Nephron progenitor cell (in vitro differentiated cells): Measurements from ENCODE around the gene LTN1.

Experiments
- DNase-seq: peaks from one replicate; pipeline ENCODE4 v3.0.0; 2021
- H3K27ac Mint-ChIP-seq: 2 replicates; pipeline ENCODE4 v1.8.0; 2021; ENCODE audit warnings: mild to moderate bottlenecking, moderate library complexity, mixed read lengths
- H3K27me3 Mint-ChIP-seq: 2 replicates; pipeline ENCODE4 v1.8.0; 2021; ENCODE audit warnings: mild to moderate bottlenecking, low read depth, mixed read lengths; ENCODE audit not compliant: poor library complexity
- H3K36me3 Mint-ChIP-seq: 2 replicates; pipeline ENCODE4 v1.8.0; 2021; ENCODE audit warnings: low read depth, mixed read lengths
- H3K4me1 Mint-ChIP-seq: 2 replicates; pipeline ENCODE4 v1.8.0; 2021; ENCODE audit warnings: mixed read lengths
- H3K4me3 Mint-ChIP-seq: 2 replicates; pipeline ENCODE4 v1.8.0; 2021; ENCODE audit warnings: mild to moderate bottlenecking, moderate library complexity, mixed read lengths
- H3K9me3 Mint-ChIP-seq: 2 replicates; pipeline ENCODE4 v1.8.0; 2021; ENCODE audit warnings: mild to moderate bottlenecking, moderate library complexity, mixed read lengths
- TF ChIP-seq, protein P1 (sequence below): fragments of 200-600 bp; sonication (generic); IDR thresholded peaks from 2 replicates; pipeline ENCODE4 v1.5.0; 2021; ENCODE audit warnings: antibody characterized with exemption

Gene LTN1

GRCh38 chr21:28960245-28960644, 32.4 kb downstream of the LTN1 start:
- TF ChIP-seq, protein P1, sequence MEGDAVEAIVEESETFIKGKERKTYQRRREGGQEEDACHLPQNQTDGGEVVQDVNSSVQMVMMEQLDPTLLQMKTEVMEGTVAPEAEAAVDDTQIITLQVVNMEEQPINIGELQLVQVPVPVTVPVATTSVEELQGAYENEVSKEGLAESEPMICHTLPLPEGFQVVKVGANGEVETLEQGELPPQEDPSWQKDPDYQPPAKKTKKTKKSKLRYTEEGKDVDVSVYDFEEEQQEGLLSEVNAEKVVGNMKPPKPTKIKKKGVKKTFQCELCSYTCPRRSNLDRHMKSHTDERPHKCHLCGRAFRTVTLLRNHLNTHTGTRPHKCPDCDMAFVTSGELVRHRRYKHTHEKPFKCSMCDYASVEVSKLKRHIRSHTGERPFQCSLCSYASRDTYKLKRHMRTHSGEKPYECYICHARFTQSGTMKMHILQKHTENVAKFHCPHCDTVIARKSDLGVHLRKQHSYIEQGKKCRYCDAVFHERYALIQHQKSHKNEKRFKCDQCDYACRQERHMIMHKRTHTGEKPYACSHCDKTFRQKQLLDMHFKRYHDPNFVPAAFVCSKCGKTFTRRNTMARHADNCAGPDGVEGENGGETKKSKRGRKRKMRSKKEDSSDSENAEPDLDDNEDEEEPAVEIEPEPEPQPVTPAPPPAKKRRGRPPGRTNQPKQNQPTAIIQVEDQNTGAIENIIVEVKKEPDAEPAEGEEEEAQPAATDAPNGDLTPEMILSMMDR, result no peak
- H3K27ac Mint-ChIP-seq, result no peak overlapping the region
- DNase-seq, result no peak
- H3K36me3 Mint-ChIP-seq, result peaks cover 44% of the 10 kb centered on the region
- no peaks in the 10 kb centered on the region for H3K9me3 Mint-ChIP-seq
- no peaks in the 10 kb centered on the region for H3K27me3 Mint-ChIP-seq
- no peak overlapping the region for H3K4me3 Mint-ChIP-seq
- no peaks in the 10 kb centered on the region for H3K4me1 Mint-ChIP-seq

GRCh38 chr21:28959367-28960099, 33.1 kb downstream of the LTN1 start:
- H3K27ac Mint-ChIP-seq, result no peak overlapping the region
- no peaks in the 10 kb centered on the region for H3K27me3 Mint-ChIP-seq
- H3K4me3 Mint-ChIP-seq, result no peak overlapping the region
- no peak for DNase-seq
- H3K36me3 Mint-ChIP-seq, result peaks cover 50% of the 10 kb centered on the region
- H3K4me1 Mint-ChIP-seq, result no peaks in the 10 kb centered on the region
- H3K9me3 Mint-ChIP-seq, result no peaks in the 10 kb centered on the region
- TF ChIP-seq, protein P1, result no peak

DNA sequence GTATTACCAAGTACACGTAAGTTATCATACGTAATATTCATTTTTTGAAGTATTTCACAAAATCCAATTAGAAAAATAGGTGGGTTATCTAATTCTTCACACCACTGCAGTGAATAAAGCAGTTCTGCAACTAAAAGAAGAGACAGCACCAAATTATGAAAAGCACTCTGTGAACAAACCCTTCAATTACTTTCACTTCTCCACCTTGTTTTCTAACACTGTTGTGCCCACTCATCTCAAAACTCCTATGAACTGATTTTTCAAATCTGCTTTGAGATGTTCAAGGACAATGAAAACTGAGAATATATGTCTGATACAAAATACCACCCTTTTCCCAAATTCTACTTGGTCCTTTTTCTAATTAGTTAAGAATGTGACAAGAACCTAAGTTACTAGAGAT, 39.4 kb downstream of the LTN1 start:
- H3K27me3 Mint-ChIP-seq, result no peaks in the 10 kb centered on the region
- H3K4me3 Mint-ChIP-seq, result no peak overlapping the region
- H3K27ac Mint-ChIP-seq, result no peak overlapping the region
- DNase-seq, result no peak
- H3K36me3 Mint-ChIP-seq, result peaks cover 61% of the 10 kb centered on the region
- no peaks in the 10 kb centered on the region for H3K9me3 Mint-ChIP-seq
- no peaks in the 10 kb centered on the region for H3K4me1 Mint-ChIP-seq
- TF ChIP-seq, protein P1, result no peak

GRCh38 chr21:28952686-28953085, 40.0 kb downstream of the LTN1 start:
- DNase-seq, result no peak
- TF ChIP-seq, protein P1, result no peak
- Mint-ChIP-seq H3K27ac (no peak overlapping the region), H3K4me3 (no peak overlapping the region), H3K4me1 (no peaks in the 10 kb centered on the region), H3K36me3 (peaks cover 61% of the 10 kb centered on the region), H3K9me3 (no peaks in the 10 kb centered on the region), H3K27me3 (no peaks in the 10 kb centered on the region)

DNA sequence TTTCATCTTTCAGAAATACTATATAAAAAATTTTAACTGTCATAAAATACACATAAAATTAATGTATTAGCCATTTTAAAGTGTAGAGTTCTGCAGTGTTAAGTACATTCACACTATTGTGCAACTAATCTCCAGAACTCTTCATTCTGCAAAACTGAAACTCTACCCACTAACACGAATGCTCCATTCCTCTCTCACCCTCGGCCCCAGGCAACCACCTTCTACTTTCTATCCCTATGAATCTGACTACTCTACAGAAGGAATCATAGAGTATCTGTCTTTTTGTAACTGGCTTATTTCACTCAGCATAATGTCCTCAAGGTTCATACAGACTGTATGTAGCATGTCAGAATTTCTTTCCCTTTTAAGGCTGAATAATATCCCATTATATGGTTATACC, 43.4 kb downstream of the LTN1 start:
- DNase-seq, result no peak
- Mint-ChIP-seq H3K27ac (no peak overlapping the region), H3K4me3 (no peak overlapping the region), H3K36me3 (peaks cover 45% of the 10 kb centered on the region), H3K9me3 (no peaks in the 10 kb centered on the region), H3K27me3 (no peaks in the 10 kb centered on the region), H3K4me1 (no peaks in the 10 kb centered on the region)
- TF ChIP-seq, protein P1, result no peak

GRCh38 chr21:28944296-28944695, 48.4 kb downstream of the LTN1 start:
- Mint-ChIP-seq H3K27me3 (no peaks in the 10 kb centered on the region), H3K4me1 (no peaks in the 10 kb centered on the region), H3K9me3 (no peaks in the 10 kb centered on the region), H3K4me3 (no peak overlapping the region), H3K36me3 (peaks cover 17% of the 10 kb centered on the region), H3K27ac (no peak overlapping the region)
- no peak for DNase-seq
- TF ChIP-seq, protein P1, result no peak
